K562 (cell line): Measurements from ENCODE around the gene C2orf76. TPM values are rescaled to one million over a fixed set of nuclear protein-coding genes. Genes with fewer than 3 reads are reported as not detected.

Source experiments
- ATF4 ChIP-seq: fragments of 450-650 bp; formaldehyde crosslinking; IDR thresholded peaks from 2 replicates; pipeline ENCODE4 v1.4.0; 2022; ENCODE audit warnings: mild to moderate bottlenecking, moderate library complexity
- CBX5 ChIP-seq: IDR thresholded peaks from 2 replicates; pipeline ENCODE4 v1.6.1; 2014; ENCODE audit warnings: low read depth, borderline replicate concordance
- DPF2 ChIP-seq: fragments of 450-650 bp; IDR thresholded peaks from 2 replicates; pipeline ENCODE4 v1.6.1; 2016
- HES1 ChIP-seq: fragments of 450-650 bp; IDR thresholded peaks from 2 replicates; pipeline ENCODE4 v1.6.1; 2016; ENCODE audit warnings: low read depth, mild to moderate bottlenecking, moderate library complexity
- MAFF ChIP-seq: IDR thresholded peaks from 2 replicates; pipeline ENCODE4 v1.6.1; 2012; ENCODE audit warnings: low read length, improper control_type of control experiment
- MAFG ChIP-seq: fragments of 450-650 bp; conservative IDR thresholded peaks from 2 replicates; pipeline ENCODE4 v1.6.1; 2016; ENCODE audit warnings: missing genetic modification characterization, missing compliant biosample characterization
- MAFK ChIP-seq: IDR thresholded peaks from 2 replicates; pipeline ENCODE4 v1.6.1; 2011; ENCODE audit warnings: low read length, improper control_type of control experiment
- MEIS2 ChIP-seq: fragments of 450-650 bp; IDR thresholded peaks from 2 replicates; pipeline ENCODE4 v1.6.1; 2014; ENCODE audit warnings: mild to moderate bottlenecking; ENCODE audit not compliant: partially characterized antibody
- RHOXF2B ChIP-seq: fragments of 250-450 bp; sonication (Bioruptor Pico); conservative IDR thresholded peaks from 2 replicates; pipeline ENCODE4 v1.5.1; 2021
- TFE3 ChIP-seq: fragments of 450-650 bp; formaldehyde crosslinking; IDR thresholded peaks from 2 replicates; pipeline ENCODE4 v1.4.0; 2020; ENCODE audit warnings: mild to moderate bottlenecking, mixed read lengths
- ZBTB43 ChIP-seq: sonication (generic); formaldehyde crosslinking; IDR thresholded peaks from 2 replicates; pipeline ENCODE4 v1.8.0; 2023; ENCODE audit warnings: mild to moderate bottlenecking, missing genetic modification reagents
- ZMIZ1 ChIP-seq, 2 experiments: fragments of 150-350 bp in 1 of 2; IDR thresholded peaks; 2 replicates each; pipeline ENCODE4 v1.6.1; 2012 to 2016; ENCODE audit warnings: low read depth in 2 of 2, low read length in 2 of 2, mild to moderate bottlenecking in 1 of 2, moderate library complexity in 1 of 2
- ZNF184 ChIP-seq: sonication (generic); formaldehyde crosslinking; IDR thresholded peaks from 2 replicates; pipeline ENCODE4 v1.5.0; 2020; ENCODE audit warnings: missing genetic modification reagents
- ZNF384 ChIP-seq: IDR thresholded peaks from 2 replicates; pipeline ENCODE4 v1.6.1; 2012; ENCODE audit warnings: low read depth, low read length, improper control_type of control experiment
- ZNF445 ChIP-seq: fragments of 250-450 bp; sonication (Bioruptor Pico); IDR thresholded peaks from 2 replicates; pipeline ENCODE4 v1.4.0; 2020; ENCODE audit warnings: low read depth, mild to moderate bottlenecking, moderate library complexity
- polyA plus RNA-seq, 8 experiments: library from polyadenylated mRNA; depleted of rRNA in 4 of 8; stranded (reverse) in 5 of 8; unstranded in 3 of 8; fragments of >200 nt; fragmentation: Nextera tagmentation in 2 of 8; fragmentation: Illumina TruSeq in 1 of 8; extraction: Ambion mirVana in 2 of 8; extraction: Trizol in 1 of 8; gene quantifications; 2 replicates each; pipeline versions ENCODE4 v1.2.1 to v1.2.3, GENCODE V29; 2011 to 2014; ENCODE audit warnings: inconsistent platforms in 1 of 8, missing spikeins in 1 of 8
- total RNA-seq, 7 experiments: library from RNA; depleted of rRNA in 6 of 7; stranded (reverse); fragments of >200 nt in 6 of 7; fragmentation: Illumina TruSeq in 2 of 7; extraction: Trizol in 2 of 7; gene quantifications; 2 replicates each; pipeline versions ENCODE4 v1.2.1 to v1.2.3, GENCODE V29; 2011 to 2021; ENCODE audit warnings: low replicate concordance in 1 of 7

The C2orf76 gene
- total and polyA plus RNA-seq, 9 of the 15 experiments (the other 6 are each of a cell fraction or from before 2014, with no cell fraction given) = 4.8 to 26.2 (median 14.5) TPM

GRCh38 chr2:119267604-119268003, 99.0 kb downstream of the C2orf76 start (continued):
- TF ChIP-seq ZMIZ1 (IDR thresholded peaks at IDR 0.05; ENCODE audit: low read depth in 2 of 2, low read length in 2 of 2) = no peak
- no peak for TF ChIP-seq CBX5
- no peak for TF ChIP-seq DPF2
- TF ChIP-seq ZBTB43 (CRISPR knock-in tag) = no peak
- TF ChIP-seq ZNF445 (CRISPR knock-in tag) = no peak
- TF ChIP-seq RHOXF2B (CRISPR knock-in tag) = no peak
- TF ChIP-seq TFE3 (CRISPR knock-in tag) = no peak
- no peak for TF ChIP-seq ZNF184 (CRISPR knock-in tag)
- peak; percentile 71 for TF ChIP-seq MAFG (tag)
- TF ChIP-seq MEIS2 = peak; percentile 9
- no peak for TF ChIP-seq HES1
- TF ChIP-seq ATF4 = no peak
- peak; percentile 54; the same call in 1 of the 2 replicates for TF ChIP-seq MAFK
- peak; percentile 16; the same call in 1 of the 2 replicates for TF ChIP-seq MAFF
- peak; percentile 77 for TF ChIP-seq ZNF384
